HepG2 (cell line): Measurements from ENCODE around the gene TMEM80. TPM values are rescaled to one million over a fixed set of nuclear protein-coding genes. Genes with fewer than 3 reads are reported as not detected.

ENCODE experiments used
- ATAC-seq: fragments of 200-7000 bp; cut with Tn5 transposase; 3 replicates; pipeline ENCODE4 v1.9.1; 2020; ENCODE audit warnings: mild to moderate bottlenecking, moderate library complexity
- BruUV-seq: library from RNA; stranded (reverse); fragments of 400-500 nt; replicated peaks from 2 replicates; lab custom pipeline; 2021; lab: Mats Ljungman, UMichigan
- CTCF ChIA-PET: fragments of 300-600 bp; formaldehyde crosslinking; extraction: SDS; loops from one replicate; lab custom pipeline; 2021; ENCODE audit warnings: low total read pairs, inconsistent platforms, low intra/inter-chr PET ratio; lab: Yijun Ruan, JAX
- POLR2A ChIA-PET: fragments of 350-600 bp; sonication (Branson Sonifier 250); formaldehyde crosslinking; loops from one replicate; lab custom pipeline; 2020; ENCODE audit warnings: antibody characterized with exemption, inconsistent platforms; lab: Yijun Ruan, JAX
- DNase-seq: peaks from one replicate; pipeline ENCODE4 v3.0.0-alpha.2; 2015; ENCODE audit warnings: low spot score
- FAIRE-seq: peaks from 3 replicates; lab custom pipeline; 2011; peaks lifted over from hg19 to GRCh38; lab: Jason Lieb, UNC
- H2AFZ ChIP-seq: one replicate; pipeline ENCODE4 v1.6.1; 2011; ENCODE audit warnings: low read length, inconsistent platforms
- H3K27ac ChIP-seq: fragments of 300-600 bp; 3 replicates; pipeline ENCODE4 v1.8.0; 2011; ENCODE audit warnings: mixed run types, mild to moderate bottlenecking, mixed read lengths, low read length, inconsistent platforms; ENCODE audit not compliant: insufficient read depth; ENCODE audit errors: extremely low read length
- H3K27me3 ChIP-seq, 2 experiments: fragments of 200-600 bp in 1 of 2; 2 replicates in 1 of 2; 3 replicates in 1 of 2; pipeline versions ENCODE4 v1.6.0 to v1.8.0; 2011; ENCODE audit warnings: low read length in 2 of 2, mild to moderate bottlenecking in 2 of 2, moderate library complexity in 2 of 2, inconsistent platforms in 1 of 2; ENCODE audit not compliant: insufficient read depth in 2 of 2, control insufficient read depth in 1 of 2
- H3K36me3 ChIP-seq, 2 experiments: fragments of 200-600 bp in 1 of 2; replicated peaks in 1 of 2; 2 replicates in 1 of 2; 3 replicates in 1 of 2; pipeline versions ENCODE4 v1.5.1 to v1.8.0; 2011; ENCODE audit warnings: low read length in 2 of 2, inconsistent platforms in 1 of 2; ENCODE audit not compliant: insufficient read depth in 2 of 2, control insufficient read depth in 1 of 2
- H3K4me1 ChIP-seq: 2 replicates; pipeline ENCODE4 v1.5.1; 2012; ENCODE audit warnings: low read length, inconsistent platforms; ENCODE audit not compliant: insufficient read depth
- H3K4me2 ChIP-seq: 2 replicates; pipeline ENCODE4 v1.6.0; 2011; ENCODE audit warnings: low read depth, low read length, inconsistent platforms
- H3K4me3 ChIP-seq, 3 experiments: fragments of 200-600 bp in 1 of 3; sonication (generic), shearing (Covaris generic) in 1 of 3; replicated peaks in 1 of 3; 2 replicates each; pipeline ENCODE4 v1.5.1; 2011 to 2016; ENCODE audit warnings: low read length in 3 of 3, inconsistent platforms in 2 of 3, low read depth in 2 of 3, mild to moderate bottlenecking in 2 of 3, control low read depth in 1 of 3, mixed read lengths in 1 of 3; ENCODE audit not compliant: insufficient read depth in 1 of 3
- H3K79me2 ChIP-seq: one replicate; pipeline ENCODE4 v1.6.1; 2011; ENCODE audit warnings: low read length, inconsistent platforms; ENCODE audit not compliant: insufficient read depth
- H3K9ac ChIP-seq: 2 replicates; pipeline ENCODE4 v1.6.0; 2011; ENCODE audit warnings: mild to moderate bottlenecking, low read depth, low read length, inconsistent platforms; ENCODE audit not compliant: insufficient read depth
- H3K9me3 ChIP-seq: 2 replicates; pipeline ENCODE4 v1.5.1; 2012; ENCODE audit warnings: mild to moderate bottlenecking, low read length
- H4K20me1 ChIP-seq: 2 replicates; pipeline ENCODE4 v1.6.0; 2011; ENCODE audit warnings: inconsistent platforms, mild to moderate bottlenecking, low read length, moderate library complexity; ENCODE audit not compliant: insufficient read depth
- BCLAF1 ChIP-seq: fragments of 450-650 bp; IDR thresholded peaks from 2 replicates; pipeline ENCODE4 v1.6.1; 2017; ENCODE audit warnings: mild to moderate bottlenecking
- HNF4G ChIP-seq, 2 experiments: sonication (generic) in 1 of 2; formaldehyde crosslinking in 1 of 2; IDR thresholded peaks; 2 replicates each; pipeline versions ENCODE4 v1.4.0 to v1.6.1; 2011 to 2020; ENCODE audit warnings: borderline replicate concordance in 2 of 2, low read depth in 2 of 2, mild to moderate bottlenecking in 2 of 2, low read length in 1 of 2, missing genetic modification reagents in 1 of 2, moderate library complexity in 1 of 2
- MAFF ChIP-seq: IDR thresholded peaks from 2 replicates; pipeline ENCODE4 v1.6.1; 2011; ENCODE audit warnings: low read depth, low read length, improper control_type of control experiment
- MIER3 ChIP-seq: IDR thresholded peaks from 2 replicates; pipeline ENCODE4 v1.6.1; 2016; ENCODE audit warnings: missing compliant biosample characterization, borderline replicate concordance
- PRMT3 ChIP-seq: sonication (generic); formaldehyde crosslinking; IDR thresholded peaks from 2 replicates; pipeline ENCODE4 v1.8.1; 2022; ENCODE audit warnings: low read depth, mild to moderate bottlenecking, moderate library complexity, missing genetic modification reagents, borderline replicate concordance
- RBFOX2 ChIP-seq: fragments of 200-400 bp; formaldehyde crosslinking; IDR thresholded peaks from 2 replicates; pipeline ENCODE4 v1.6.1; 2017; ENCODE audit warnings: low read depth, mild to moderate bottlenecking, low read length
- SCMH1 ChIP-seq: sonication (generic); formaldehyde crosslinking; IDR thresholded peaks from 2 replicates; pipeline ENCODE4 v1.9.0; 2021; ENCODE audit warnings: missing genetic modification reagents, mild to moderate bottlenecking, borderline replicate concordance
- ZBTB20 ChIP-seq: sonication (generic); formaldehyde crosslinking; IDR thresholded peaks from 2 replicates; pipeline ENCODE4 v1.8.1; 2023; ENCODE audit warnings: missing genetic modification reagents, low read depth, mild to moderate bottlenecking, borderline replicate concordance
- ZFP37 ChIP-seq: sonication (generic); formaldehyde crosslinking; IDR thresholded peaks from 2 replicates; pipeline ENCODE4 v1.4.0; 2020; ENCODE audit warnings: missing genetic modification reagents, borderline replicate concordance
- ZNF512 ChIP-seq: sonication (generic); formaldehyde crosslinking; IDR thresholded peaks from 2 replicates; pipeline ENCODE4 v1.4.0; 2020; ENCODE audit warnings: mild to moderate bottlenecking, missing genetic modification reagents
- ZNF557 ChIP-seq: sonication (generic); formaldehyde crosslinking; IDR thresholded peaks from 2 replicates; pipeline ENCODE4 v1.4.0; 2020; ENCODE audit warnings: missing genetic modification reagents
- WGBS: methylation state at CpG from one replicate; pipeline ENCODE4 v1.1.6; 2017; ENCODE audit warnings: low lambda C conversion rate; 5-methylcytosine and 5-hydroxymethylcytosine counted together
- in situ Hi-C: cut with HindIII; loops from 2 replicates; pipeline ENCODE4 v1.10.0; 2017; ENCODE audit warnings: low pct_unique_long_range_greater_than_20kb; ENCODE audit not compliant: extremely low pct_ligation_motif_present
- intact Hi-C: fragments of 100-400 bp; cut with micrococcal nuclease; formaldehyde crosslinking; loops from one replicate; pipeline ENCODE4 v1.10.0; 2022; ENCODE audit not compliant: unreplicated experiment
- polyA plus RNA-seq, 8 experiments: library from polyadenylated mRNA; depleted of rRNA in 3 of 8; stranded (reverse) in 7 of 8; unstranded in 1 of 8; fragments of >200 nt; fragmentation: Illumina TruSeq in 4 of 8; extraction: Trizol in 4 of 8; gene quantifications; 2 replicates each; pipeline versions ENCODE4 v1.2.1 to v1.2.3, GENCODE V29; 2011 to 2016; ENCODE audit warnings: low read depth in 4 of 8, missing spikeins in 1 of 8, mixed read lengths in 1 of 8; ENCODE audit not compliant: insufficient read depth in 1 of 8
- total RNA-seq, 5 experiments: library from RNA; depleted of rRNA; stranded (reverse); fragments of >200 nt; fragmentation: Illumina TruSeq; extraction: Trizol; gene quantifications; 2 replicates each; pipeline ENCODE4 v1.2.3, GENCODE V29; 2016; ENCODE audit warnings: low read depth in 1 of 5

Gene TMEM80
- total and polyA plus RNA-seq, 2 of the 13 experiments (the other 11 are each of a cell fraction or from before 2014, with no cell fraction given) = 5.6 to 17.1 TPM

- TF ChIP-seq ZNF512 (CRISPR knock-in tag) (no peak), PRMT3 (0 out of 2 replicates have a peak, but pooled peaks have one; percentile 47), RBFOX2 (peak; percentile 68)
Measured at GRCh38 chr11:706439-706956, 10.9 kb downstream of the TMEM80 start (continued).

- ChIA-PET POLR2A (interaction anchor here (0.6 to 7.9 kb wide), 24 partner anchors 8 to 1282 kb away, joined by 3 to 203 read pairs (median 4); partner anchors contain the start of genes DEAF1, HRAS, LMNTD2 and PHRF1), CTCF (no interaction called here)
- peaks cover 0 to 1% of the 10 kb centered on the region in 2 experiments; a peak in 3 of 5 replicates for H3K36me3 ChIP-seq
- peak overlapping the region; percentile 96 for H3K27ac ChIP-seq
- H3K4me2 ChIP-seq = peak overlapping the region; percentile 83
- no peaks in the 10 kb centered on the region; a peak in 1 of 5 replicates for H3K27me3 ChIP-seq
- FAIRE-seq (peak; percentile 89), DNase-seq (peak; percentile 94), ATAC-seq (peak; percentile 56)
- in situ Hi-C loops (no loop called here), intact Hi-C loops (loop anchor here (2.0 to 10.0 kb wide), 2 partner anchors 22 to 52 kb away; no protein-coding TSS in a partner anchor)
- peaks cover 74% of the 10 kb centered on the region for H3K4me1 ChIP-seq
- H3K79me2 ChIP-seq = peaks cover 44% of the 10 kb centered on the region
- H3K4me3 ChIP-seq = peak overlapping the region; percentile 94 to 97 (median 96); a peak in 5 of 6 replicates
- no peak overlapping the region for H2AFZ ChIP-seq
- 0 out of 2 replicates have a peak, but pooled peaks cover 5% of the 10 kb centered on the region for H4K20me1 ChIP-seq
- WGBS = 2% methylated on average over 18 of the region's 30 CpGs
- H3K9ac ChIP-seq = peak overlapping the region; percentile 92
- no peaks in the 10 kb centered on the region for H3K9me3 ChIP-seq
- no TSS peak for BruUV-seq
- TF ChIP-seq SCMH1 (CRISPR knock-in tag) (no peak), HNF4G (IDR thresholded peaks at IDR 0.05; ENCODE audit: borderline replicate concordance, low read depth, low read length) (peak; percentile 97), HNF4G (CRISPR knock-in tag; IDR thresholded peaks at IDR 0.05; ENCODE audit: borderline replicate concordance, low read depth) (peak; percentile 99), ZFP37 (peak; percentile 51; the same call in 1 of the 2 replicates), MIER3 (CRISPR knock-in tag) (peak; percentile 18), ZBTB20 (CRISPR knock-in tag) (peak; percentile 86), BCLAF1 (no peak), MAFF (no peak), ZNF557 (CRISPR knock-in tag) (no peak)
Measured at GRCh38 chr11:706957-707816, 11.6 kb downstream of the TMEM80 start.
